HCT116 (cell line): ENCODE results near the gene DCD. TPM values are rescaled to one million over a fixed set of nuclear protein-coding genes. Genes with fewer than 3 reads are reported as not detected.

Experiments
- ATAC-seq: fragments of 200-7000 bp; cut with Tn5 transposase; 2 replicates; pipeline ENCODE4 v1.9.1; 2020; ENCODE audit warnings: mild to moderate bottlenecking, moderate library complexity
- BruUV-seq: library from RNA; stranded (reverse); fragments of 400-500 nt; replicated peaks from 2 replicates; lab custom pipeline; 2021; lab: Mats Ljungman, UMichigan
- CTCF ChIA-PET: fragments of 300-600 bp; sonication (Branson Sonifier 250); formaldehyde crosslinking; loops from one replicate; lab custom pipeline; 2021; ENCODE audit warnings: antibody characterized with exemption; lab: Charles Lee
- POLR2A ChIA-PET: fragments of 300-600, 350-600 bp; sonication (Branson Sonifier 250); formaldehyde crosslinking; loops from one replicate; lab custom pipeline; 2021; ENCODE audit warnings: antibody characterized with exemption; lab: Charles Lee
- RAD21 ChIA-PET, 2 experiments: fragments of 300-600 bp; sonication (Branson Sonifier 250); formaldehyde crosslinking; loops; one replicate each; lab custom pipeline; 2023; ENCODE audit warnings: low total read pairs in 2 of 2; ENCODE audit not compliant: uncharacterized antibody in 2 of 2, unreplicated experiment in 2 of 2, low non-redundant PET in 1 of 2; lab: Charles Lee
- DNase-seq: peaks from one replicate; pipeline ENCODE4 v3.0.0-alpha.2; 2010; ENCODE audit warnings: low read depth, low spot score
- H2AFZ ChIP-seq: fragments of 200-600 bp; shearing (Covaris generic), sonication (generic); 2 replicates; pipeline ENCODE4 v1.6.1; 2017; ENCODE audit warnings: low read depth, mixed run types, mixed read lengths, antibody characterized with exemption, low read length; ENCODE audit not compliant: poor library complexity, severe bottlenecking
- H3K27ac ChIP-seq: 2 replicates; pipeline ENCODE4 v1.5.1; 2012; ENCODE audit warnings: low read depth, low read length
- H3K27me3 ChIP-seq: fragments of 200-600 bp; sonication (generic); 2 replicates; pipeline ENCODE4 v1.6.1; 2016; ENCODE audit warnings: mixed run types, low read length, mixed read lengths; ENCODE audit not compliant: insufficient read depth
- H3K36me3 ChIP-seq, 2 experiments: fragments of 200-500 bp in 1 of 2; fragments of 200-600 bp in 1 of 2; sonication (Bioruptor generic) in 1 of 2; sonication (generic) in 1 of 2; 2 replicates each; pipeline versions ENCODE4 v1.5.1 to v1.6.1; 2014 to 2016; ENCODE audit warnings: low read length in 2 of 2, inconsistent platforms in 1 of 2, mixed read lengths in 1 of 2, mixed run types in 1 of 2; ENCODE audit not compliant: insufficient read depth in 2 of 2, control insufficient read depth in 1 of 2
- H3K4me1 ChIP-seq, 2 experiments: fragments of 200-600 bp in 1 of 2; sonication (generic) in 1 of 2; 2 replicates each; pipeline versions ENCODE4 v1.5.1 to v1.6.1; 2012 to 2017; ENCODE audit warnings: low read length in 2 of 2, inconsistent platforms in 1 of 2, mild to moderate bottlenecking in 1 of 2, mixed read lengths in 1 of 2, mixed run types in 1 of 2, moderate library complexity in 1 of 2; ENCODE audit not compliant: insufficient read depth in 2 of 2, control insufficient read depth in 1 of 2
- H3K4me2 ChIP-seq: fragments of 200-600 bp; sonication (generic); 2 replicates; pipeline ENCODE4 v1.6.1; 2017; ENCODE audit warnings: mixed run types, low read length, mixed read lengths
- H3K4me3 ChIP-seq, 2 experiments: fragments of 200-600 bp in 1 of 2; sonication (generic) in 1 of 2; replicated peaks in 1 of 2; 2 replicates each; pipeline ENCODE4 v1.5.1; 2011 to 2016; ENCODE audit warnings: low read length in 2 of 2, control low read depth in 1 of 2, low read depth in 1 of 2, mild to moderate bottlenecking in 1 of 2, mixed read lengths in 1 of 2, mixed run types in 1 of 2
- H3K79me2 ChIP-seq: fragments of 200-600 bp; sonication (generic); 2 replicates; pipeline ENCODE4 v1.6.1; 2017; ENCODE audit warnings: mild to moderate bottlenecking, mixed run types, low read length, moderate library complexity, mixed read lengths; ENCODE audit not compliant: insufficient read depth
- H3K9ac ChIP-seq: fragments of 200-600 bp; sonication (generic); 2 replicates; pipeline ENCODE4 v1.6.1; 2016; ENCODE audit warnings: low read length, mixed read lengths
- H3K9me2 ChIP-seq: fragments of 200-600 bp; sonication (generic), shearing (Covaris generic); 2 replicates; pipeline ENCODE4 v1.6.1; 2017; ENCODE audit warnings: mixed run types, mild to moderate bottlenecking, moderate library complexity; ENCODE audit not compliant: insufficient read depth
- H3K9me3 ChIP-seq, 2 experiments: fragments of 200-500 bp in 1 of 2; fragments of 200-600 bp in 1 of 2; sonication (Bioruptor generic) in 1 of 2; sonication (generic) in 1 of 2; 2 replicates each; pipeline ENCODE4 v1.6.1; 2014 to 2017; ENCODE audit warnings: low read length in 2 of 2, mixed read lengths in 2 of 2, inconsistent platforms in 1 of 2, low read depth in 1 of 2, mild to moderate bottlenecking in 1 of 2, mixed run types in 1 of 2, moderate library complexity in 1 of 2; ENCODE audit not compliant: control insufficient read depth in 1 of 2, insufficient read depth in 1 of 2
- H4K20me1 ChIP-seq: fragments of 200-600 bp; sonication (generic), shearing (Covaris generic); 2 replicates; pipeline ENCODE4 v1.6.1; 2017; ENCODE audit warnings: mixed run types, mild to moderate bottlenecking, moderate library complexity; ENCODE audit not compliant: insufficient read depth
- CBX3 ChIP-seq: IDR thresholded peaks from 2 replicates; pipeline ENCODE4 v1.6.1; 2012; ENCODE audit warnings: low read depth
- CTCF ChIP-seq, 3 experiments: fragments of 200-600 bp in 1 of 3; sonication (generic) in 1 of 3; IDR thresholded peaks in 2 of 3; conservative IDR thresholded peaks in 1 of 3; 2 replicates each; pipeline ENCODE4 v1.5.1; 2012 to 2017; ENCODE audit warnings: low read depth in 2 of 3, low read length in 2 of 3, antibody characterized with exemption in 1 of 3, borderline replicate concordance in 1 of 3, control low read depth in 1 of 3, mild to moderate bottlenecking in 1 of 3, mixed read lengths in 1 of 3, mixed run types in 1 of 3, moderate library complexity in 1 of 3; ENCODE audit not compliant: insufficient read depth in 1 of 3
- EGR1 ChIP-seq: IDR thresholded peaks from 2 replicates; pipeline ENCODE4 v1.6.1; 2012; ENCODE audit warnings: low read depth
- ELF1 ChIP-seq: IDR thresholded peaks from 2 replicates; pipeline ENCODE4 v1.6.1; 2012; ENCODE audit warnings: low read depth, borderline replicate concordance
- EZH2 ChIP-seq: fragments of 200-600 bp; sonication (generic); IDR thresholded peaks from 2 replicates; pipeline ENCODE4 v1.6.1; 2017; ENCODE audit warnings: antibody characterized with exemption, mixed run types
- EZH2phosphoT487 ChIP-seq: fragments of 200-600 bp; IDR thresholded peaks from 2 replicates; pipeline ENCODE4 v1.6.1; 2018; ENCODE audit warnings: antibody characterized with exemption, borderline replicate concordance
- FOSL1 ChIP-seq: IDR thresholded peaks from 2 replicates; pipeline ENCODE4 v1.6.1; 2012; ENCODE audit warnings: low read depth
- JUND ChIP-seq: IDR thresholded peaks from 2 replicates; pipeline ENCODE4 v1.6.1; 2012
- POLR2A ChIP-seq: IDR thresholded peaks from 2 replicates; pipeline ENCODE4 v1.7.0; 2011; ENCODE audit warnings: borderline replicate concordance; ENCODE audit not compliant: insufficient read depth, insufficient read length; ENCODE audit errors: extremely low read depth
- POLR2AphosphoS5 ChIP-seq: IDR thresholded peaks from 2 replicates; pipeline ENCODE4 v1.6.1; 2011; ENCODE audit warnings: mild to moderate bottlenecking, low read depth, low read length, moderate library complexity
- RAD21 ChIP-seq: IDR thresholded peaks from 2 replicates; pipeline ENCODE4 v1.6.1; 2012; ENCODE audit warnings: low read depth, mild to moderate bottlenecking
- REST ChIP-seq: IDR thresholded peaks from 2 replicates; pipeline ENCODE4 v1.6.1; 2012; ENCODE audit warnings: low read depth
- SIN3A ChIP-seq: IDR thresholded peaks from 2 replicates; pipeline ENCODE4 v1.6.1; 2012; ENCODE audit warnings: low read depth
- SP1 ChIP-seq: IDR thresholded peaks from 2 replicates; pipeline ENCODE4 v1.6.1; 2012; ENCODE audit warnings: low read depth
- SRF ChIP-seq: IDR thresholded peaks from 2 replicates; pipeline ENCODE4 v1.6.1; 2012; ENCODE audit warnings: low read depth
- TCF7L2 ChIP-seq: IDR thresholded peaks from 2 replicates; pipeline ENCODE4 v1.7.0; 2011; ENCODE audit warnings: borderline replicate concordance, inconsistent platforms; ENCODE audit not compliant: insufficient read depth, insufficient read length; ENCODE audit errors: extremely low read depth
- YY1 ChIP-seq: IDR thresholded peaks from 2 replicates; pipeline ENCODE4 v1.6.1; 2011; ENCODE audit warnings: low read length, low read depth, moderate library complexity, mild to moderate bottlenecking; ENCODE audit not compliant: insufficient replicate concordance; ENCODE audit errors: extremely low read depth
- ZBTB33 ChIP-seq: IDR thresholded peaks from 2 replicates; pipeline ENCODE4 v1.6.1; 2011; ENCODE audit warnings: mild to moderate bottlenecking, low read length, moderate library complexity; ENCODE audit not compliant: insufficient replicate concordance; ENCODE audit errors: extremely low read depth
- ZFX ChIP-seq: fragments of 450-650 bp; IDR thresholded peaks from 2 replicates; pipeline ENCODE4 v1.6.1; 2017
- ZNF274 ChIP-seq: fragments of 200-500 bp; sonication (Bioruptor generic); IDR thresholded peaks from 2 replicates; pipeline ENCODE4 v1.6.1; 2014; ENCODE audit warnings: mild to moderate bottlenecking, low read depth, low read length, inconsistent platforms
- intact Hi-C: fragments of 100-400 bp; cut with micrococcal nuclease; formaldehyde crosslinking; loops from 2 replicates; pipeline ENCODE4 v1.10.0; 2022
- total RNA-seq: library from RNA; stranded (reverse); gene quantifications from one replicate; pipeline ENCODE4 v1.2.1, GENCODE V29; 2021; ENCODE audit not compliant: unreplicated experiment

The DCD gene
- total RNA-seq, 1 experiment from 2014 or later = not detected

- H3K4me2 ChIP-seq = peak overlapping the region; percentile 67
- ChIA-PET POLR2A (no interaction called here), CTCF (interaction anchor here (2.2 kb wide), 1 partner anchor 9 kb away, joined by 13 read pairs; no protein-coding TSS in a partner anchor), RAD21 (no interaction called here)
- no peaks in the 10 kb centered on the region for H4K20me1 ChIP-seq
- H3K27ac ChIP-seq = no peak overlapping the region
- H3K27me3 ChIP-seq = peaks cover 17% of the 10 kb centered on the region; the same call in 1 of the 2 replicates
- H2AFZ ChIP-seq = no peak overlapping the region
- H3K36me3 ChIP-seq = no peaks in the 10 kb centered on the region
- TF ChIP-seq POLR2A (no peak), CTCF (IDR thresholded peaks at IDR 0.05 in 2 of 3, conservative IDR thresholded peaks at IDR 0.05 in 1 of 3; ENCODE audit: borderline replicate concordance in 1 of 3, insufficient read depth in 1 of 3, low read depth in 2 of 3, low read length in 2 of 3) (no peak), YY1 (no peak), SRF (no peak), ZBTB33 (no peak), CBX3 (no peak), SP1 (no peak), ELF1 (no peak), RAD21 (no peak), POLR2AphosphoS5 (no peak), EGR1 (no peak), FOSL1 (no peak), JUND (no peak), ZNF274 (no peak), SIN3A (no peak), TCF7L2 (no peak), ZFX (no peak), EZH2 (no peak), EZH2phosphoT487 (no peak), REST (no peak)
- no peak for DNase-seq
- peaks cover 10 to 18% of the 10 kb centered on the region in 2 experiments for H3K4me1 ChIP-seq
- no peak overlapping the region for H3K4me3 ChIP-seq
- H3K9me3 ChIP-seq = no peaks in the 10 kb centered on the region
- no TSS peak for BruUV-seq
- H3K79me2 ChIP-seq = no peaks in the 10 kb centered on the region
- no peak for ATAC-seq
- intact Hi-C loops = no loop called here
- H3K9me2 ChIP-seq = no peaks in the 10 kb centered on the region
- no peak overlapping the region for H3K9ac ChIP-seq
These were observed 1.7 kb upstream of the DCD start for GRCh38 chr12:54649825-54650224.
